Measurements from ENCODE around the gene CD247.

Gene CD247

DNA sequence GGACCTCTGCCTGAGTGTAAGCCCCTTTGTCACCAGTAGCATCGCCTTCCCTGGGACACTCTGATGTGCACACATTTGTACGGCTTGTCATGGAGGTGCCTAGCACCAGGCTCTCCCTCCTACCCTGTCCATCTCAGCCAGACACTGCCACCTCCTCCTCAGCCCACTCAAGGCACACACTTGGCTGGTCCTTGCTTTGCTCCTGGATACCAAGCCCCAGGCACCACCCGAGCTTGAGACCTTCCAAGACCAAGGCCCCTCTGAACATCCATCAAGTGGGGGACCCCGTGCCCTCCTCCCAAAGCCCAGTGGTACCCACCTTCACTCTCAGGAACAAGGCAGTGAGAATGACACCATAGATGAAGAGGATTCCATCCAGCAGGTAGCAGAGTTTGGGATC, 78.0 kb downstream of the CD247 start:
- Mint-ChIP-seq H3K27ac (no peak overlapping the region), H3K4me1 (peaks cover 19% of the 10 kb centered on the region), H3K9me3 (peaks cover 12% of the 10 kb centered on the region), H3K27me3 (ENCODE audit: low read depth, poor library complexity) (peaks cover 38% of the 10 kb centered on the region), H3K4me3 (peak overlapping the region; percentile 68), H3K36me3 (ENCODE audit: low read depth) (peaks cover 5% of the 10 kb centered on the region)
- TF ChIP-seq, protein P1, sequence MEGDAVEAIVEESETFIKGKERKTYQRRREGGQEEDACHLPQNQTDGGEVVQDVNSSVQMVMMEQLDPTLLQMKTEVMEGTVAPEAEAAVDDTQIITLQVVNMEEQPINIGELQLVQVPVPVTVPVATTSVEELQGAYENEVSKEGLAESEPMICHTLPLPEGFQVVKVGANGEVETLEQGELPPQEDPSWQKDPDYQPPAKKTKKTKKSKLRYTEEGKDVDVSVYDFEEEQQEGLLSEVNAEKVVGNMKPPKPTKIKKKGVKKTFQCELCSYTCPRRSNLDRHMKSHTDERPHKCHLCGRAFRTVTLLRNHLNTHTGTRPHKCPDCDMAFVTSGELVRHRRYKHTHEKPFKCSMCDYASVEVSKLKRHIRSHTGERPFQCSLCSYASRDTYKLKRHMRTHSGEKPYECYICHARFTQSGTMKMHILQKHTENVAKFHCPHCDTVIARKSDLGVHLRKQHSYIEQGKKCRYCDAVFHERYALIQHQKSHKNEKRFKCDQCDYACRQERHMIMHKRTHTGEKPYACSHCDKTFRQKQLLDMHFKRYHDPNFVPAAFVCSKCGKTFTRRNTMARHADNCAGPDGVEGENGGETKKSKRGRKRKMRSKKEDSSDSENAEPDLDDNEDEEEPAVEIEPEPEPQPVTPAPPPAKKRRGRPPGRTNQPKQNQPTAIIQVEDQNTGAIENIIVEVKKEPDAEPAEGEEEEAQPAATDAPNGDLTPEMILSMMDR (IDR thresholded peaks at IDR 0.05): no peak
- no peak for DNase-seq

DNA sequence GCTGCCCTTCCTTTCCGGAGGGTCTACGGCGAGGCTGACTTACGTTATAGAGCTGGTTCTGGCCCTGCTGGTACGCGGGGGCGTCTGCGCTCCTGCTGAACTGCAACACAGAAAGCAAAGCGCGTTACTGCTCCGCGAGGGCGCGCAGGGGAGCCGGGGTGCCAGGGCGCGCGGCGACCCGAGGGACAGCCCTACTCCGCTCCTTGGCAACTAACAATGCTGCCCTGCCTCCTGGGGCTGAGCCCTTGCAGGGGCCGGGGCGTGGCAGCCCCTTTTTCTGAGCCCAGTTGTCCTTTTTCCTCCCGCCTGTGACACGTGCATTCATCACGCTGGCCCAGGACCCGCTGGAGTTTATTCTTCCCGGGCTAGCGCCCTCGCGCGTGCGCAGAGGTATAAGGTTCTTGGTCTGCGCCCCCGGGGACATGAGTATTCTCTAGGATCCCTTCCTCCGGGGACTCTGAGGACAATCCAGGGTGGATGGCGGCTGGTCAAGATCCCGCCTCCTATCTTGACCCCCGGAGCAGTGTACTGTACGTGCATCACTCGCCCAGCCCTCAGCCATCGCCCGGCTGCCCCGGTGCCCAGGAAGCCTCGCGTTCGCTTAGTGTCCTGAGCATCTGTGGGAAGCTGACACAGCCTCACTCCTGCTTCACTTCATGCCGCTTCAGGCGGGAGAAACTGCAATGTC, 78.9 kb downstream of the CD247 start:
- peak; percentile 77 for DNase-seq
- peaks cover 38% of the 10 kb centered on the region for H3K27me3 Mint-ChIP-seq (ENCODE audit: low read depth, poor library complexity)

DNA sequence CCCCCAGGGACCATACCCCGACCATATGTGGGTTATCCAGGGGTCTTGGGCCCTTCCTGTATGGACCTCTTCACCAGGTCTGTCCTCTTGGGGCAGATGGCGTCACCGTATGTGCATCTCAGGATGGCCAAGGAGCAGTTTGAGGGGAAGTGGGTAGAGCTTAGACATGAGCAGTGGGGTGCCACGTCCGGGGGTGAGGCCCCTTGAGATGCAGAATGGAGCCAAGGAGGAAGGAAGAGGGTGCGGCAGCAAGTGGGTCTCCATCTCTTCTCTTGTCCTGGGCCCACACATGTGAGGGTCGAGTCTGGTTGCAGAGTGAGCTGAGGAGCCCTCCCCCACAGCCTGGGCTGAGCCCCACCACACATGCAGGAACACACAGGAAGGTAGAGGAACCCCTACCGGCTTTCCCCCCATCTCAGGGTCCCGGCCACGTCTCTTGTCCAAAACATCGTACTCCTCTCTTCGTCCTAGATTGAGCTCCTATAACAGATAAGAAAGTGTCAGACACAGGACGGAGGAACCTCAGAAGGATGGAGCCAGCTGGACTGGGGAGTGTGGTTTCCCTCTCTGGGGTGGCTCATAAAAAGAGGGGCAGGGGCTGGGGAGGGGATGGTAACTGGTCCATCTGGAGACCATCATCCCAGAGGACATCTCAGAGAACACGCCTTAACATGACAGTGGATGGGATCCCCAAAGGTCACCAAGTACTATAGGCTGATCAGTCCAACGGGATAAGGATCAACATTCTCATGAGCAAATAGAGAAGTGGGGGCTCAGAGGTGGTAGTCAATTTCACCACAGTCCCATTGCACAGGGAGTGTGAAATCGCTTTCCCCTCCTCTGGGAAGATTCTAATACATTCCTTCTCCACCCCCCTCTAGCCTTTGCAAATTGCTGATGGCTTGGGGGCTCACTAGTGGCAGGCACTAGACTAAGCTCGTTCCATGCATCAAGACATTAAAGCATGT, 79.9 kb downstream of the CD247 start:
- peak overlapping the region; percentile 68 for H3K4me3 Mint-ChIP-seq
- peaks cover 38% of the 10 kb centered on the region for H3K27me3 Mint-ChIP-seq (ENCODE audit: low read depth, poor library complexity)
- peaks cover 19% of the 10 kb centered on the region for H3K4me1 Mint-ChIP-seq
- H3K27ac Mint-ChIP-seq: no peak overlapping the region
- peaks cover 5% of the 10 kb centered on the region for H3K36me3 Mint-ChIP-seq (ENCODE audit: low read depth)
- H3K9me3 Mint-ChIP-seq: peaks cover 13% of the 10 kb centered on the region
- TF ChIP-seq, protein P1 (IDR thresholded peaks at IDR 0.05): no peak
- no peak for DNase-seq

More for the DNA sequence above, 78.9 kb downstream of the CD247 start:
- Mint-ChIP-seq H3K4me1 (peaks cover 19% of the 10 kb centered on the region), H3K36me3 (ENCODE audit: low read depth) (peaks cover 5% of the 10 kb centered on the region), H3K27ac (no peak overlapping the region), H3K9me3 (peaks cover 13% of the 10 kb centered on the region), H3K4me3 (peak overlapping the region; percentile 68)
- TF ChIP-seq, protein P1 (IDR thresholded peaks at IDR 0.05): no peak

DNA sequence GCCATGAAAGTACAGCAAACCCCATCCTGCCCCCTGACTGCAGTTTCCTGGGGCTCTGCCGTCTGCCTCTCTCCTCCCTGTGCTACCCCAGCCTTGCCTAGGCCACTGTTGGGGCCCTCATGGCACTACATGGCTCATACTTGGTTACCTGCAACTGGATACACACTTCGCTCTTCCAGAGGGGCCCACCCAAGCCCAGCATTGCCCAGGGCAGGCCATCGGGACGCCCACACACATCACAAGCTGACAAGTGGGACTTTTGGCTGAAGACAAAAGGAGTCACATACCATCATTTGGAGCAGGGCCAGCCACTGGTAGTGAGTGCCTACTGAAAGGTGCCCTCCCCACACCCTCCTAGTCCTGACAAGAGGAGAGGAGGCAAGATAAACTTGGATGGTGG, 82.8 kb downstream of the CD247 start:
- H3K27me3 Mint-ChIP-seq (ENCODE audit: low read depth, poor library complexity): peaks cover 32% of the 10 kb centered on the region
- no peak overlapping the region for H3K4me3 Mint-ChIP-seq
- DNase-seq: no peak
- H3K27ac Mint-ChIP-seq: no peak overlapping the region
- H3K9me3 Mint-ChIP-seq: peaks cover 13% of the 10 kb centered on the region
- peaks cover 5% of the 10 kb centered on the region for H3K36me3 Mint-ChIP-seq (ENCODE audit: low read depth)
- H3K4me1 Mint-ChIP-seq: peaks cover 20% of the 10 kb centered on the region
- TF ChIP-seq, protein P1 (IDR thresholded peaks at IDR 0.05): no peak

DNA sequence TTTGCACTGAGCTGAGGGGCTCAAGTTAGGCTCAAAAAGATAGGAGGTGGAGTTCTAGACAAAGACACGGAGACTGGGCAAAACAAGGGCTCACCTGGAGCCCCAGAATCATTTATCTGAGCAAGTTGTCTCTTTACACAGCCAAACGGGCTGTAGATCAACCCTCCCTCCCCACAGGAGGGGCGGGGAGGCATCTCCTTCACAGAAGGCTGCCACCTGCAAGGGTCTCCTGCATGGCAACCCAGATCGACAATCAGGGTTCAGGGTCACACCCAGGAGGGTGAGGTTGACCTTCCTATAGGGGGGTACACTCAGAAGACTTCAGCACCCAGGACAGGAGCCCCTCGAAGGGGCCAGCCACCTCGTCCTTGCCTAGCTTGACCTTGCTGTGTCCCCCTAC, 84.0 kb downstream of the CD247 start:
- Mint-ChIP-seq H3K36me3 (ENCODE audit: low read depth) (peaks cover 5% of the 10 kb centered on the region), H3K27me3 (ENCODE audit: low read depth, poor library complexity) (peaks cover 30% of the 10 kb centered on the region), H3K9me3 (peaks cover 13% of the 10 kb centered on the region), H3K4me1 (peaks cover 17% of the 10 kb centered on the region), H3K27ac (no peak overlapping the region), H3K4me3 (no peak overlapping the region)
- TF ChIP-seq, protein P1 (IDR thresholded peaks at IDR 0.05): no peak
- no peak for DNase-seq

All from nephron progenitor cell (in vitro differentiated cells).